ENCODE data around the gene GPR27. TPM values are rescaled to one million over a fixed set of nuclear protein-coding genes. Genes with fewer than 3 reads are reported as not detected.

Gene GPR27
- total and polyA plus RNA-seq, 10 of the 15 experiments (the other 5 are each of a cell fraction or from before 2014, with no cell fraction given), result not detected

DNA sequence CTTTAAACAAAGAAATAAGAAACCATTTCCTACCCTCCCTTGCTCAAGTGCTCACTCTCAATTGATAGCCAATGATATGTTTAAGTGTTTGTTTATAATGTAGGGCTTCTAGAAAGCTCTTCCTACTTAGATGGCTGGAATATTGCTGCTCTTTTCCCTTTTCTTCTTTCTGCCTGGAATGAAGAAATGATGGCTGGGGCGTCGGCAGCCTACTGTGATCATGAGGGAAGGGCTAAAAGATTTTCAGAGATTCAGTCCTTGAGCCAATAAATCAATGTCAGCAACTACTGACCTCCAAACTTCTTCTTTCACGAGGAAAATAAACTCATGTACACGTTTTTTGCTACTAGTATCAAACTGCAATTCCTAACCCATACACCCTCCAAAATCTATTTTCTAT, 2.1 kb upstream of the GPR27 start (continued):
- TF ChIP-seq, protein P1, sequence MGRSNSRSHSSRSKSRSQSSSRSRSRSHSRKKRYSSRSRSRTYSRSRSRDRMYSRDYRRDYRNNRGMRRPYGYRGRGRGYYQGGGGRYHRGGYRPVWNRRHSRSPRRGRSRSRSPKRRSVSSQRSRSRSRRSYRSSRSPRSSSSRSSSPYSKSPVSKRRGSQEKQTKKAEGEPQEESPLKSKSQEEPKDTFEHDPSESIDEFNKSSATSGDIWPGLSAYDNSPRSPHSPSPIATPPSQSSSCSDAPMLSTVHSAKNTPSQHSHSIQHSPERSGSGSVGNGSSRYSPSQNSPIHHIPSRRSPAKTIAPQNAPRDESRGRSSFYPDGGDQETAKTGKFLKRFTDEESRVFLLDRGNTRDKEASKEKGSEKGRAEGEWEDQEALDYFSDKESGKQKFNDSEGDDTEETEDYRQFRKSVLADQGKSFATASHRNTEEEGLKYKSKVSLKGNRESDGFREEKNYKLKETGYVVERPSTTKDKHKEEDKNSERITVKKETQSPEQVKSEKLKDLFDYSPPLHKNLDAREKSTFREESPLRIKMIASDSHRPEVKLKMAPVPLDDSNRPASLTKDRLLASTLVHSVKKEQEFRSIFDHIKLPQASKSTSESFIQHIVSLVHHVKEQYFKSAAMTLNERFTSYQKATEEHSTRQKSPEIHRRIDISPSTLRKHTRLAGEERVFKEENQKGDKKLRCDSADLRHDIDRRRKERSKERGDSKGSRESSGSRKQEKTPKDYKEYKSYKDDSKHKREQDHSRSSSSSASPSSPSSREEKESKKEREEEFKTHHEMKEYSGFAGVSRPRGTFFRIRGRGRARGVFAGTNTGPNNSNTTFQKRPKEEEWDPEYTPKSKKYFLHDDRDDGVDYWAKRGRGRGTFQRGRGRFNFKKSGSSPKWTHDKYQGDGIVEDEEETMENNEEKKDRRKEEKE (IDR thresholded peaks at IDR 0.05), result no peak
- TF ChIP-seq NBN (IDR thresholded peaks at IDR 0.05) (no peak), TCF3 (IDR thresholded peaks at IDR 0.05; ENCODE audit: borderline replicate concordance, insufficient read depth, low read depth, low read length) (no peak)

DNA sequence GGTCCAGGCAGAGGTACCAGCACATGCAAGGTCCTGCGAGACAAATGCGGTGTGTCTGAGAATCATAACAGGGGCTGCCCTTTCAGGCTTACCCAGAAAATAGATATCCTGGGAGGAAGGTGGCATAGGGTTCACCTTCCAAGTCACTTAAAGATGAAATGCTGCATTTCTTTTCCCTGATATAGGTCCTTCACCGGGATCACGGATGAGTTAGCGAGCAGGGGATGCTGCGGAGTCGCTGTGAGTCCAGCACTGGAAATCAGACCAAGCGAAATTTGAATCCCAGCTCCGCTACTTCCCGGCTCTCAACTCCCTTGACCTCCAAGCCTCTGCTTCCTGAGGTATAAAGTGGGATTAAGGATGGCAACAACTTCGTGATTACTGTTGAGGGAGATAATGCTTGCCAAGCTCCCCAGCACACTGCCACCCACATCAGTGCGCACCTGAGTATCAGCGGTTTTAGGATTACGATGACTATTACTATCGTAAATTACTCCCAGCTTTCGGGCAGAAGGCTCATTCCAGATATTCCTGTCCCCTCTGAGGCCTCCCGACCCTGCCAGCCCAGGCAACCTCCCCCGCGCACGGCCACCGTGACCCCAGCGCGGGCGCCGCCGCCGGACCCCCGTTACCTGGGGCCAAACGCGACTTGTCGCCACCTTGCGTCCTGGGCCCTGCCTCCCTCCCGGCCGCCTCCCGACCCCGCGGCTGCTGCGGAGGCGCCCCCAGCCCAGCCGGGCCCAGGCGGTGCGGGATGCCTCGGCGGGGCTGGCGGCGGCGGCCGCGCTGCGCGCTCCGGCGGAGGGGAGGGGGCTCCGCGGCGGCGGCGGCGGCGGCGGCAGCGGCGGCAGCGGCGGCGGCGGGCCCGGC, 589 bp upstream of the GPR27 start:
- no peaks in the 10 kb centered on the region for H4K20me1 ChIP-seq (ENCODE audit: control insufficient read depth, insufficient read depth)
- ChIA-PET CTCF (no interaction called here), SMC1A (ENCODE audit: uncharacterized antibody, unreplicated experiment) (no interaction called here), RAD21 (ENCODE audit: unreplicated experiment) (no interaction called here), POLR2A (no interaction called here)
- ATAC-seq (no peak), DNase-seq (ENCODE audit: low read depth, low spot score) (no peak), FAIRE-seq (no peak)
- in situ Hi-C loops (cut with MboI), result no loop called here
- H3K9ac ChIP-seq (ENCODE audit: control insufficient read depth, insufficient read depth, low read length), result no peak overlapping the region
- no peak overlapping the region for H3K4me2 ChIP-seq (ENCODE audit: control insufficient read depth, insufficient read depth)
- H3K27ac ChIP-seq (ENCODE audit: control insufficient read depth, insufficient read depth), result no peak overlapping the region
- 27% methylated on average over 33 of the region's 68 CpGs for WGBS (ENCODE audit: insufficient coverage, insufficient replicate concordance, low lambda C conversion rate, missing lambda C conversion rate)
- no peaks in the 10 kb centered on the region for H3K79me2 ChIP-seq (ENCODE audit: control insufficient read depth, insufficient read depth, low read length)
- H3K4me3 ChIP-seq, result no peak overlapping the region
- H3K9me3 ChIP-seq (replicated peaks; ENCODE audit: control insufficient read depth, insufficient read depth, low read length), result no peaks in the 10 kb centered on the region
- no peaks in the 10 kb centered on the region for H3K4me1 ChIP-seq (ENCODE audit: control insufficient read depth, insufficient read depth, low read length)
- H3K27me3 ChIP-seq (replicated peaks in 1 of 2; ENCODE audit: control insufficient read depth in 2 of 2, insufficient read depth in 2 of 2, low read length in 1 of 2), result peaks cover 7 to 11% of the 10 kb centered on the region in 2 experiments; a peak in 3 of 4 replicates
- H2AFZ ChIP-seq (ENCODE audit: control insufficient read depth, low read depth, low read length), result no peak overlapping the region
- intact Hi-C loops (cut with micrococcal nuclease; ENCODE audit: unreplicated experiment), result no loop called here
- no peak for TF ChIP-seq NR2C1 (IDR thresholded peaks at IDR 0.05)
- 0 out of 2 replicates have a peak, but pooled peaks have one; percentile 49 for TF ChIP-seq EZH2 (IDR thresholded peaks at IDR 0.05; ENCODE audit: borderline replicate concordance, control insufficient read depth, low read depth, low read length)
- no peak for TF ChIP-seq ZNF207 (IDR thresholded peaks at IDR 0.05; ENCODE audit: borderline replicate concordance)
- no peak for TF ChIP-seq HDGF (IDR thresholded peaks at IDR 0.05)
- no peak for TF ChIP-seq FOXM1 (IDR thresholded peaks at IDR 0.05; ENCODE audit: low read depth, low read length)
- no peak for TF ChIP-seq NRF1 (conservative IDR thresholded peaks at IDR 0.05; ENCODE audit: low read depth, low read length)
- no peak for TF ChIP-seq GATAD2B (conservative IDR thresholded peaks at IDR 0.05; ENCODE audit: low read depth)
- no peak for TF ChIP-seq CBX3 (IDR thresholded peaks at IDR 0.05; ENCODE audit: borderline replicate concordance, low read depth)
- no peak for TF ChIP-seq CHD2 (IDR thresholded peaks at IDR 0.05; ENCODE audit: borderline replicate concordance, low read depth, low read length)
- no peaks in the 10 kb centered on the region for H3K36me3 ChIP-seq (ENCODE audit: control insufficient read depth in 2 of 2, insufficient read depth in 2 of 2, low read length in 1 of 2)
- no TSS peak for BruUV-seq (replicated peaks)
